H9 (cell line): ENCODE results near the gene RIC8A. TPM values are rescaled to one million over a fixed set of nuclear protein-coding genes. Genes with fewer than 3 reads are reported as not detected.

Experiments
- DNase-seq: peaks from one replicate; pipeline ENCODE4 v3.0.0-alpha.2; 2017
- H2AFZ ChIP-seq: one replicate; pipeline ENCODE4 v1.6.1; 2013; ENCODE audit warnings: mild to moderate bottlenecking, low read length, control low read depth, moderate library complexity
- H2AK5ac ChIP-seq: 2 replicates; pipeline ENCODE4 v1.6.1; 2013; ENCODE audit warnings: low read length, control low read depth, mixed read lengths; ENCODE audit not compliant: insufficient read length
- H2BK120ac ChIP-seq: one replicate; pipeline ENCODE4 v1.6.1; 2013; ENCODE audit warnings: low read depth, mild to moderate bottlenecking, low read length, control low read depth, inconsistent platforms; ENCODE audit not compliant: poor library complexity, severe bottlenecking
- H2BK12ac ChIP-seq: 2 replicates; pipeline ENCODE4 v1.6.1; 2013; ENCODE audit warnings: low read length, control low read depth, mixed read lengths, low read depth; ENCODE audit not compliant: insufficient read length
- H2BK15ac ChIP-seq: 2 replicates; pipeline ENCODE4 v1.6.1; 2013; ENCODE audit warnings: low read depth, low read length, control low read depth
- H2BK20ac ChIP-seq: one replicate; pipeline ENCODE4 v1.6.1; 2013; ENCODE audit warnings: low read depth, mild to moderate bottlenecking, low read length, control low read depth, inconsistent platforms; ENCODE audit not compliant: poor library complexity, severe bottlenecking
- H2BK5ac ChIP-seq: 2 replicates; pipeline ENCODE4 v1.6.1; 2013; ENCODE audit warnings: low read length, control low read depth, mixed read lengths; ENCODE audit not compliant: insufficient read length
- H3K14ac ChIP-seq: 2 replicates; pipeline ENCODE4 v1.6.1; 2013; ENCODE audit warnings: low read length, control low read depth; ENCODE audit not compliant: insufficient read depth
- H3K18ac ChIP-seq: 2 replicates; pipeline ENCODE4 v1.6.1; 2013; ENCODE audit warnings: low read depth, mild to moderate bottlenecking, mixed read lengths, low read length, control low read depth; ENCODE audit not compliant: insufficient read length
- H3K23ac ChIP-seq: 2 replicates; pipeline ENCODE4 v1.6.1; 2013; ENCODE audit warnings: low read length, control low read depth, mixed read lengths, low read depth; ENCODE audit not compliant: insufficient read length
- H3K23me2 ChIP-seq: 2 replicates; pipeline ENCODE4 v1.6.1; 2013; ENCODE audit warnings: low read depth, mild to moderate bottlenecking, mixed read lengths, low read length, control low read depth; ENCODE audit not compliant: insufficient read length, poor library complexity, severe bottlenecking
- H3K27ac ChIP-seq: 2 replicates; pipeline ENCODE4 v1.5.1; 2013; ENCODE audit warnings: low read length, control low read depth, mixed read lengths, low read depth; ENCODE audit not compliant: insufficient read length
- H3K27me3 ChIP-seq: 2 replicates; pipeline ENCODE4 v1.6.1; 2013; ENCODE audit warnings: low read length, control low read depth, inconsistent platforms; ENCODE audit not compliant: insufficient read depth
- H3K4ac ChIP-seq: 2 replicates; pipeline ENCODE4 v1.6.1; 2013; ENCODE audit warnings: low read depth, mild to moderate bottlenecking, control low read depth, inconsistent platforms, low read length, moderate library complexity
- H3K4me1 ChIP-seq: 2 replicates; pipeline ENCODE4 v1.6.1; 2013; ENCODE audit warnings: low read length, control low read depth, inconsistent platforms; ENCODE audit not compliant: insufficient read depth
- H3K4me2 ChIP-seq: 2 replicates; pipeline ENCODE4 v1.6.1; 2013; ENCODE audit warnings: low read length, control low read depth, mixed read lengths; ENCODE audit not compliant: insufficient read length, insufficient read depth
- H3K56ac ChIP-seq: 2 replicates; pipeline ENCODE4 v1.6.1; 2013; ENCODE audit warnings: low read depth, mild to moderate bottlenecking, mixed read lengths, low read length, control low read depth; ENCODE audit not compliant: insufficient read length
- H3K79me1 ChIP-seq: 2 replicates; pipeline ENCODE4 v1.6.1; 2013; ENCODE audit warnings: low read depth, mild to moderate bottlenecking, moderate library complexity, low read length, control low read depth, inconsistent platforms; ENCODE audit not compliant: insufficient read depth, poor library complexity, severe bottlenecking
- H3K79me2 ChIP-seq: 2 replicates; pipeline ENCODE4 v1.6.1; 2013; ENCODE audit warnings: low read length, control low read depth, inconsistent platforms; ENCODE audit not compliant: insufficient read depth
- H3K9ac ChIP-seq: 2 replicates; pipeline ENCODE4 v1.6.1; 2013; ENCODE audit warnings: low read length, control low read depth, mixed read lengths; ENCODE audit not compliant: insufficient read length; ENCODE audit errors: extremely low read depth
- H3K9me3 ChIP-seq: one replicate; pipeline ENCODE4 v1.6.1; 2013; ENCODE audit warnings: low read depth, low read length, inconsistent platforms; ENCODE audit not compliant: control insufficient read depth
- H3T11ph ChIP-seq: one replicate; pipeline ENCODE4 v1.6.1; 2013; ENCODE audit warnings: mild to moderate bottlenecking, low read length, control low read depth, inconsistent platforms
- H4K20me1 ChIP-seq: one replicate; pipeline ENCODE4 v1.6.1; 2013; ENCODE audit not compliant: control insufficient read depth, insufficient read length, insufficient read depth
- H4K5ac ChIP-seq: 2 replicates; pipeline ENCODE4 v1.6.1; 2013; ENCODE audit warnings: low read depth, mild to moderate bottlenecking, mixed read lengths, low read length, control low read depth; ENCODE audit not compliant: insufficient read length
- H4K8ac ChIP-seq: replicated peaks from 2 replicates; pipeline ENCODE4 v1.6.1; 2013; ENCODE audit warnings: low read length, control low read depth, mixed read lengths, low read depth; ENCODE audit not compliant: insufficient read length
- H4K91ac ChIP-seq: 2 replicates; pipeline ENCODE4 v1.6.1; 2013; ENCODE audit warnings: low read depth, mild to moderate bottlenecking, moderate library complexity, mixed read lengths, low read length, control low read depth; ENCODE audit not compliant: insufficient read length
- H3K27ac Mint-ChIP-seq, 3 experiments: 2 replicates in 2 of 3; 3 replicates in 1 of 3; pipeline ENCODE4 v1.8.0; 2020 to 2021; ENCODE audit warnings: mixed read lengths in 3 of 3, mild to moderate bottlenecking in 1 of 3, moderate library complexity in 1 of 3
- H3K27me3 Mint-ChIP-seq: 2 replicates; pipeline ENCODE4 v1.8.0; 2021; ENCODE audit warnings: low read depth, mild to moderate bottlenecking, moderate library complexity, mixed read lengths
- H3K36me3 Mint-ChIP-seq, 3 experiments: 2 replicates in 2 of 3; 3 replicates in 1 of 3; pipeline ENCODE4 v1.8.0; 2020 to 2021; ENCODE audit warnings: low read depth in 3 of 3, mixed read lengths in 3 of 3; ENCODE audit not compliant: insufficient read depth in 1 of 3
- H3K4me1 Mint-ChIP-seq, 2 experiments: 2 replicates each; pipeline ENCODE4 v1.8.0; 2020; ENCODE audit warnings: mixed read lengths in 2 of 2
- H3K4me3 Mint-ChIP-seq, 2 experiments: 2 replicates in 1 of 2; 3 replicates in 1 of 2; pipeline ENCODE4 v1.8.0; 2020 to 2021; ENCODE audit warnings: mild to moderate bottlenecking in 2 of 2, mixed read lengths in 2 of 2, moderate library complexity in 1 of 2
- H3K9me3 Mint-ChIP-seq, 2 experiments: 2 replicates in 1 of 2; 3 replicates in 1 of 2; pipeline ENCODE4 v1.8.0; 2020; ENCODE audit warnings: mild to moderate bottlenecking in 2 of 2, mixed read lengths in 2 of 2, moderate library complexity in 1 of 2
- WGBS: extraction: QIAGEN DNeasy Blood & Tissue Kit; methylation state at CpG from one replicate; pipeline ENCODE4 v1.1.7; 2013; ENCODE audit warnings: missing lambda C conversion rate, low lambda C conversion rate, mixed read lengths; ENCODE audit not compliant: insufficient read length; ENCODE audit errors: extremely low coverage; 5-methylcytosine and 5-hydroxymethylcytosine counted together
- total RNA-seq: library from RNA; stranded (reverse); gene quantifications from 2 replicates; pipeline ENCODE4 v1.2.1, GENCODE V29; 2021
- TF ChIP-seq, protein P1 (sequence below): fragments of 200-600 bp; sonication (generic); conservative IDR thresholded peaks from 3 replicates; pipeline ENCODE4 v1.8.0; 2021; ENCODE audit warnings: antibody characterized with exemption, mild to moderate bottlenecking

The RIC8A gene
- total RNA-seq, 1 experiment from 2014 or later = 94.9 TPM

DNA sequence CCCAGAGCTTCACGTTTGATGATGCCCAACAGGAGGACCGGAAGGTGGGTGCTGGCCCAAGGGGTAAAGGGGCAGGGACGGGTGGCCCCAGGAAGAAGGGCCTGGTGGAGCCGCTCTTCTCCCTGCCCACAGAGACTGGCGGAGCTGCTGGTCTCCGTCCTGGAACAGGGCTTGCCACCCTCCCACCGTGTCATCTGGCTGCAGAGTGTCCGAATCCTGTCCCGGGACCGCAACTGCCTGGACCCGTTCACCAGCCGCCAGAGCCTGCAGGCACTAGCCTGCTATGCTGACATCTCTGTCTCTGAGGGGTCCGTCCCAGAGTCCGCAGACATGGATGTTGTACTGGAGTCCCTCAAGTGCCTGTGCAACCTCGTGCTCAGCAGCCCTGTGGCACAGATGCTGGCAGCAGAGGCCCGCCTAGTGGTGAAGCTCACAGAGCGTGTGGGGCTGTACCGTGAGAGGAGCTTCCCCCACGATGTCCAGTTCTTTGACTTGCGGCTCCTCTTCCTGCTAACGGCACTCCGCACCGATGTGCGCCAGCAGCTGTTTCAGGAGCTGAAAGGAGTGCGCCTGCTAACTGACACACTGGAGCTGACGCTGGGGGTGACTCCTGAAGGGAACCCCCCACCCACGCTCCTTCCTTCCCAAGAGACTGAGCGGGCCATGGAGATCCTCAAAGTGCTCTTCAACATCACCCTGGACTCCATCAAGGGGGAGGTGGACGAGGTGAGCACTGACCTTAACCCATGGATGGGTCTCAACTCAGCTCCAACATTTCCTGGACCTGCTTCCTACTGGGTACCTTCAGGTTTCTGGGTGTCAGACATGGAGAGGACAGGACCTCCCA, 2.0 kb downstream of the RIC8A start:
- no peaks in the 10 kb centered on the region; the same call in 1 of the 2 replicates for H3K79me2 ChIP-seq

More for the DNA sequence above, 2.0 kb downstream of the RIC8A start:
- Histone ChIP-seq H3K23me2 (peaks cover 21% of the 10 kb centered on the region), H3T11ph (no peak overlapping the region), H3K4me1 (no peaks in the 10 kb centered on the region; the same call in 1 of the 2 replicates), H3K56ac (no peak overlapping the region), H2BK12ac (no peak overlapping the region), H3K9ac (peak overlapping the region; percentile 54), H3K27ac (no peak overlapping the region), H4K91ac (no peak overlapping the region), H2BK5ac (no peak overlapping the region), H4K20me1 (no peaks in the 10 kb centered on the region), H4K5ac (no peak overlapping the region), H3K27me3 (no peaks in the 10 kb centered on the region), H4K8ac (no peak overlapping the region), H3K18ac (no peak overlapping the region), H2AK5ac (no peak overlapping the region), H3K79me1 (peaks cover 5% of the 10 kb centered on the region), H2AFZ (no peak overlapping the region), H3K9me3 (no peaks in the 10 kb centered on the region), H2BK20ac (no peak overlapping the region), H2BK15ac (no peak overlapping the region), H3K4me2 (peak overlapping the region; percentile 81), H3K23ac (no peak overlapping the region), H3K4ac (no peak overlapping the region), H3K14ac (no peak overlapping the region; the same call in 1 of the 2 replicates), H2BK120ac (no peak overlapping the region)
- no peak for DNase-seq
- Mint-ChIP-seq H3K4me3 (peak overlapping the region; percentile 93 to 97), H3K4me1 (peaks cover 5 to 17% of the 10 kb centered on the region in 2 experiments), H3K9me3 (no peaks in the 10 kb centered on the region), H3K36me3 (peaks cover 30 to 62% (median 58%) of the 10 kb centered on the region in 3 experiments), H3K27me3 (no peaks in the 10 kb centered on the region), H3K27ac (peak overlapping the region in 1 of 3 experiments; percentile 53; a peak in 1 of 7 replicates)
- TF ChIP-seq, protein P1, sequence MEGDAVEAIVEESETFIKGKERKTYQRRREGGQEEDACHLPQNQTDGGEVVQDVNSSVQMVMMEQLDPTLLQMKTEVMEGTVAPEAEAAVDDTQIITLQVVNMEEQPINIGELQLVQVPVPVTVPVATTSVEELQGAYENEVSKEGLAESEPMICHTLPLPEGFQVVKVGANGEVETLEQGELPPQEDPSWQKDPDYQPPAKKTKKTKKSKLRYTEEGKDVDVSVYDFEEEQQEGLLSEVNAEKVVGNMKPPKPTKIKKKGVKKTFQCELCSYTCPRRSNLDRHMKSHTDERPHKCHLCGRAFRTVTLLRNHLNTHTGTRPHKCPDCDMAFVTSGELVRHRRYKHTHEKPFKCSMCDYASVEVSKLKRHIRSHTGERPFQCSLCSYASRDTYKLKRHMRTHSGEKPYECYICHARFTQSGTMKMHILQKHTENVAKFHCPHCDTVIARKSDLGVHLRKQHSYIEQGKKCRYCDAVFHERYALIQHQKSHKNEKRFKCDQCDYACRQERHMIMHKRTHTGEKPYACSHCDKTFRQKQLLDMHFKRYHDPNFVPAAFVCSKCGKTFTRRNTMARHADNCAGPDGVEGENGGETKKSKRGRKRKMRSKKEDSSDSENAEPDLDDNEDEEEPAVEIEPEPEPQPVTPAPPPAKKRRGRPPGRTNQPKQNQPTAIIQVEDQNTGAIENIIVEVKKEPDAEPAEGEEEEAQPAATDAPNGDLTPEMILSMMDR = no peak
- no CpG with 5 or more reads among the region's 29 CpGs for WGBS
